Retinal pigment epithelial cell (primary cell): Measurements from ENCODE around the gene NRXN2.
A peak's percentile ranks its signal among the peaks of the same experiment; 100 is the strongest.

Source experiments
- DNase-seq: peaks from one replicate; pipeline ENCODE4 v3.0.0-alpha.2; 2010; ENCODE audit warnings: low read depth
- H3K4me3 ChIP-seq: 2 replicates; pipeline ENCODE4 v1.5.1; 2011; ENCODE audit warnings: mild to moderate bottlenecking, low read length, control low read depth, moderate library complexity
- TF ChIP-seq, protein P1 (sequence below): conservative IDR thresholded peaks from 2 replicates; pipeline ENCODE4 v1.5.1; 2011; ENCODE audit warnings: low read depth, low read length, control low read depth, inconsistent platforms

NRXN2 gene

DNA sequence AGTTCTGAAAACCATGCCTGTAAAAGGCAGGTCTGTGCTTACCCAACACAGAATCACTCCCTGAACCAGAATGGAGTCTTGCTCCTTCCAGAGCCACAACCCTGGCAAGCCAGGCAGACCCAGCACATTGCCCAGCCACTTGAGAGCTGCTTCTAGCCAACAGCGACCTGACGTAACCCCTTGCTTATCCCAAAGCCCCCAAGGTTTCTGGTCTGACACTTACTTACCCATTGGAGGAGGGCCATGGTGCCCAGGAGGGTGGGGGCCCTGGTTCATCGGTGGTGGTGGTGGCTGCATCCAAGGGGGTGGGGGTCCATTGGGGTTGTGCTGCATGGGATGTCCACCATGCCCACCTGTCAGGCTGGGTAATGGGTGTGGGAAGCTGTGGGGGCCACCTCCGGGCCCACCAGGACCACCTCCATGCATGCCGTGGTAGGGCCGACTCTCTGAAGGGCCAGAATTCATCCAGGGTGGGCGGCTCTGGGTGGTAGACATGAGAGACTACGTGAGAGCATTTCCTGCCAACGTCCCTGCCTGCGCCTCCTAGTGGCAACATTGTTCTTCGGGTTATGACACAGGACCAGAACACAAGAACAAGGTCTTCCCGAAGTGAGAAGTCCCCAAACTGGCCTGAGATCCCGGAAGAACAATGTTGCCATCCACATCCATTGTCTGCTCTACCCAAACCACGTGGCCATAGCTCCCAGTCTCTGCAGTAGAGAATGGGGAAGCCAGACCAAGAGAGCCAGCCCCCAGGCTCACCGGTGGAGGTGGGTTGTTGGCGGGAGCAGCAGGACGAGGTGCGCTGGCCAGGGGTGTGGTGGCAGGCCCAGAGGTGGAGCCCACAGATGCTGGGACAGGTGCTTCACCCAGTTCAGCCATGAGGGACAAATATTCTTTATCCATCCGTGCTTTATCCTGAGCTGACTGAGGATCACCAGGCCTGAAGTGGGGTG lies 44.6 kb upstream of the NRXN2 start:
- no peak for DNase-seq
- H3K4me3 ChIP-seq = no peak overlapping the region
- TF ChIP-seq, protein P1, sequence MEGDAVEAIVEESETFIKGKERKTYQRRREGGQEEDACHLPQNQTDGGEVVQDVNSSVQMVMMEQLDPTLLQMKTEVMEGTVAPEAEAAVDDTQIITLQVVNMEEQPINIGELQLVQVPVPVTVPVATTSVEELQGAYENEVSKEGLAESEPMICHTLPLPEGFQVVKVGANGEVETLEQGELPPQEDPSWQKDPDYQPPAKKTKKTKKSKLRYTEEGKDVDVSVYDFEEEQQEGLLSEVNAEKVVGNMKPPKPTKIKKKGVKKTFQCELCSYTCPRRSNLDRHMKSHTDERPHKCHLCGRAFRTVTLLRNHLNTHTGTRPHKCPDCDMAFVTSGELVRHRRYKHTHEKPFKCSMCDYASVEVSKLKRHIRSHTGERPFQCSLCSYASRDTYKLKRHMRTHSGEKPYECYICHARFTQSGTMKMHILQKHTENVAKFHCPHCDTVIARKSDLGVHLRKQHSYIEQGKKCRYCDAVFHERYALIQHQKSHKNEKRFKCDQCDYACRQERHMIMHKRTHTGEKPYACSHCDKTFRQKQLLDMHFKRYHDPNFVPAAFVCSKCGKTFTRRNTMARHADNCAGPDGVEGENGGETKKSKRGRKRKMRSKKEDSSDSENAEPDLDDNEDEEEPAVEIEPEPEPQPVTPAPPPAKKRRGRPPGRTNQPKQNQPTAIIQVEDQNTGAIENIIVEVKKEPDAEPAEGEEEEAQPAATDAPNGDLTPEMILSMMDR = peak; percentile 83

DNA sequence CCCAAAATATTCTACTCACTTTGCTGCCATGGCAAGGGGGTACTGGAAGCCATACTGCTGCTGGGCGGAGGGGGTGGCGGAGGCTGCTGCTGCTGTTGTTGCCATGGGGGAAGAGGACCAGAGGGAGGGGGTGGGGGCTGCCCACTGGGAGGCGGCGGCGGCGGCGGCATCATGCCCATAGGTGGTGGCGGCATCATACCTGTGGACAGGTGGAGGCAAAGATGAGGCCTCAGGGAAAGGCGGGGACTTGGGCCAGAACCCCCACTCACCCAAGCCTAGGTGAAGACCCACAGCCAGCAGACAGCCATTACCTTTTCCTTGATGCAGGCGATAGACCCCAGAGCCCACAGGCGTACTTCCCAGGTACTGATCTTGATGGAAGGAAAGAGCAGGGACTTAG lies 43.9 kb upstream of the NRXN2 start:
- H3K4me3 ChIP-seq = no peak overlapping the region
- TF ChIP-seq, protein P1 = no peak
- no peak for DNase-seq

- DNase-seq = no peak
- TF ChIP-seq, protein P1 = no peak
Measured at GRCh38 chr11:64765851-64766665, 43.1 kb upstream of the NRXN2 start.

GRCh38 chr11:64765291-64765850 lies 42.4 kb upstream of the NRXN2 start:
- no peak for DNase-seq
- H3K4me3 ChIP-seq = no peak overlapping the region
- TF ChIP-seq, protein P1 = peak; percentile 35

More at GRCh38 chr11:64765851-64766665, 43.1 kb upstream of the NRXN2 start:
- no peak overlapping the region for H3K4me3 ChIP-seq

- DNase-seq = no peak
- TF ChIP-seq, protein P1 = no peak
- H3K4me3 ChIP-seq = no peak overlapping the region
Measured at GRCh38 chr11:64764753-64765152, 41.8 kb upstream of the NRXN2 start.

GRCh38 chr11:64764040-64764611 lies 41.1 kb upstream of the NRXN2 start:
- no peak overlapping the region for H3K4me3 ChIP-seq
- no peak for DNase-seq
- TF ChIP-seq, protein P1 = no peak
